GM19043 (cell line): ENCODE results near the gene PEX14.

Experiments
- ATAC-seq: cut with Tn5 transposase; IDR thresholded peaks from one replicate; pipeline ENCODE4 v1.9.1; 2021; ENCODE audit warnings: low read depth; ENCODE audit not compliant: unreplicated experiment

The PEX14 gene

GRCh38 chr1:10642403-10643080 is 167.8 kb downstream of the PEX14 start:
- no peak for ATAC-seq

DNA sequence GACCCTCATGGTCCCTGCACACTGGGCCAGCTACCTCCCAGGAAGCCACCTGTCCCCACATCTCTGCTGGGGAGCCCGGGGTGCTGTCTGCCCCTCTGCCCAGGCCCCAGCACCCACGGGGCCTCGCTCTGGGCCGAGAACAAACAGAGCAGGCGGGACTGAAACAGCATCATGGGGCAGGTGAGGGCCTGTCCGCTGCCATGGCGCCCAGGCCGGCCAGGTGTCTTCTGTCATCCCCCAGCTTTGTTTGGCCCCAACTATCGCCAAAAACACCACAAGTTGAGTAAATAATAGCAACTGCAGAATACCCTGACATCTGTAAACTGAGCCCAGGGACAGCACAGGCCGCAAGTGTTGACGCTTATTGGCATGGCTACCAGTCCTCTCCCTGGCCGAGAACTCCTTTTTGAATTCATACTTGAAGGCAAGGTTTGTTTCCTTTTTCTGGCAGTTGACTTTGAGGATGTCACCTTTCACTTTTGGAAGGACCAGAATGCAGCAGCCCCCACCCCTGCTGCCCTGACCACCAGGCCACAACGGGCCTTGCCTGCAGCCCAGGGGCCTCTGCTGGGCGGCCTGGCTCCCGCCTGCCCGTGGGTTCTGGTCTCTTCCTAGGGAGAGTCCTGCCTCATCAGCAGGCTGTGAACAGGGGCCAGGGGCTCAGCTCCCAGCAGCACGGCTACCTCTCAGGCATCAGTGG is 169.0 kb downstream of the PEX14 start:
- ATAC-seq, result no peak

GRCh38 chr1:10644307-10645128 is 169.8 kb downstream of the PEX14 start:
- no peak for ATAC-seq

GRCh38 chr1:10646347-10646861 is 171.7 kb downstream of the PEX14 start:
- no peak for ATAC-seq

DNA sequence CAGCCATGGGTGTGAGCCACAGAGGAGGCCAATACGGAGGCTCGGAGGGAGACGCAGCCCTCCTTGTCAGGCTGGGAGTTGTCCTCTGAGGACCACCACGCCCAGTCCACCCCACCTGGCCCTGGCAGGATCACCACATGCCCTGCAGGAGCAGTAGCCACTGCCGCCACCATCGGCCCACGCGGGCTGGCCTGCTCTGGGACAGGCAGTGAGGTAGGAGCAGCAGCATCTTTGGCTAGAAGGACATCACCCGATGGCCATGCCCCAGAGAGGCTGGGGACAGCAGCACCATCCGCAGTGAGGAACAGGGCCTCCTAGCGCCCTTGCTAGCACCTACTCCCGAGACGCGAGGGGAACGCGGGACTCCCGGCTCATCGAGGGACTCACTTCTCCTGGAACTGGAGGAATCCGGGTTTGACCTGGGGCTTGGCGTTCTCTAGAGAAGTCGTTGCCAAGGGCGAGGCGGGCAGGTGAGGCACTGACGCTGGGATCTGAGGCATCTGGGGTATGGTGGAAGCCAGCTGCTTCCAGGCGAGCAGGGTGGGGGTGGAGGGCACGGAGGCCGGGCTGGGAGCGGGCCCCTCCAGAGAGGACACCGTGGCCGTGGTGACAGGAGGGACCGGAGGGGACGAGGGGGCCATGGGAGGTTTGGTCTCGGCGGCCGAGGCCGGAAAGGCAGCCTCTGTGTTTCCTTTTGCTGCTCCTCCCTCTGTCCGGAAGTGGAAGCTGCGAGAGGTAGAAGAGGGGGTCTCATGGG is 172.8 kb downstream of the PEX14 start:
- ATAC-seq, result no peak

- no peak for ATAC-seq
Observed at GRCh38 chr1:10648689-10649516, 174.2 kb downstream of the PEX14 start.

- no peak for ATAC-seq
Observed at GRCh38 chr1:10649517-10650201, 174.9 kb downstream of the PEX14 start.

DNA sequence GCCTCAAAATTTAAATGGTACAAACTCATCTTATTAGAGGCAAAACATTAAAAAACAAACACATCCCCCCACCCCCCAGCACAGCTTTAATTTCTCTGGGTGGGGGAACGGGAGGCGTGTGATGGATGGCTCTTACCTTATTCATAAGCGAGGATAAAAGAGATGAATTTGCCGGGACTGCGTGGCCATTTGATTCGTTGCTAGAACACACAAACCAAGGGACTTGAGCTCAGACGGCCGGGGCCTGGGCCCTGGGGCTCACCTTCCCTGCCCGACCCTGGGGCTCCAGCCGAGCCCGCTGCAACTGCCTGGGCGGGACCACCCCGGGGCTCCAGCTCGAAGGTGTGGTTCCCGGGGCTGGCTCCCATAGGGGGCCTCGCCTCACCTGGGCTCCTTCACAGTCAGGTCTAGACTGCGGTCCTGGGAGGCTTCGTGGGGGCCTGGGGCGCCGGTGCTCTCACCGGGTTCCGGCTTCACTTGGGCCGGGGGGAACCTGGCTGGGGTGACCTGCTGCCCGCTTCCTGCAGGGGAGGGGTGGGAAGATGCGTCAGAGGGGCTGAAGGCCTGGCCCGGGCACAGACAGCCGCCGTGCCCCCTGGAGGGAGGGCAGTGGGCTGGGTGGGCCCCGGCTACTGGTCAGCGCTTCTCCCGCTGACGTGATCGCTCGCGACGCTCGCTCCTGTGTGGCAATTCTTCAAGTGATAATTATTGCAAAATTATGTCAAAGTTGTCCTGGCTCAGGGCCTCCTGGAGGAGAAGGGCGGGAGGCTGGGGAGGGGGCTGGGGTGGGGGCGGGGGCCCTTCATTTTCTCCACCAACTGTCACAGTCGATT is 176.0 kb downstream of the PEX14 start:
- ATAC-seq, result no peak

- no peak for ATAC-seq
Observed at GRCh38 chr1:10651389-10651766, 176.6 kb downstream of the PEX14 start.

DNA sequence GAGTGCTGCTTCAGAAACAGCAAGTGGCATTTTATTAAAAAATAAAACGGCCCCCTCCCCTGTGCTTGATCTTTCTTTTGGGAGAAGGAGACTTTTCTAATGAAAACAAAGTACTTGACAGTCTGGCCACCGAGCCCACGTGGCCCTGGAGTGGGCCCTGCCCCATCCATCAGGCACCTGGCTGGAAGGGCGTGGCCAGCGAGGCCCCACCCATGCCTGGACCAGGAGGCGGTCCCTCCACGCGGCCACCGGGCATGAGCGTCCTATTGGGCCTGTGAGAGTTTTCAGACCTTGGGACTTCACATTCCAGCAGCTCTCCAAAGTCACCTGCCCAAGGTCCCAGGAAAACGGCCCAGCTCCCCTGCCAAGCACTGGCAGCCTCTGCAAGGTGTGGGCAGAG is 177.0 kb downstream of the PEX14 start:
- ATAC-seq, result no peak

DNA sequence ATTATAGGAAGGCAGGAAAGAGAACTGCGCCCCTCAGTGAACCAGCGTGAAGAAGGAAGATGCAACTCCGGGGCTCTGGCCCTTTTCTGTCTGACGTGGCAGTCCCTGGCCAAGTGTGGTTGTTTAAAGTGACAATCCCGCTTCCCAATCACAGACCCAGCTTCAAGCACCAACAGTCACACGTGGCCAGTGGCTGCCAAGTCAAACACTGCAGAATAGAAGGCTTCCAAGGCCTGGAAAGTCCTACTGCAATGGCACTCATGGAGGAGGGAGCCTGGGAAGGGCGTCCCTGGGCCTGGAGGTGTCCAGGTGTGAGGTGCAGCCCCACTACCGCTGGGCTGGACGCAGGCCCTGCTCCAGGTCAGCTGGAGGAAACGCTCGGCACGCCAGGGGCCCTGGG is 177.9 kb downstream of the PEX14 start:
- no peak for ATAC-seq

DNA sequence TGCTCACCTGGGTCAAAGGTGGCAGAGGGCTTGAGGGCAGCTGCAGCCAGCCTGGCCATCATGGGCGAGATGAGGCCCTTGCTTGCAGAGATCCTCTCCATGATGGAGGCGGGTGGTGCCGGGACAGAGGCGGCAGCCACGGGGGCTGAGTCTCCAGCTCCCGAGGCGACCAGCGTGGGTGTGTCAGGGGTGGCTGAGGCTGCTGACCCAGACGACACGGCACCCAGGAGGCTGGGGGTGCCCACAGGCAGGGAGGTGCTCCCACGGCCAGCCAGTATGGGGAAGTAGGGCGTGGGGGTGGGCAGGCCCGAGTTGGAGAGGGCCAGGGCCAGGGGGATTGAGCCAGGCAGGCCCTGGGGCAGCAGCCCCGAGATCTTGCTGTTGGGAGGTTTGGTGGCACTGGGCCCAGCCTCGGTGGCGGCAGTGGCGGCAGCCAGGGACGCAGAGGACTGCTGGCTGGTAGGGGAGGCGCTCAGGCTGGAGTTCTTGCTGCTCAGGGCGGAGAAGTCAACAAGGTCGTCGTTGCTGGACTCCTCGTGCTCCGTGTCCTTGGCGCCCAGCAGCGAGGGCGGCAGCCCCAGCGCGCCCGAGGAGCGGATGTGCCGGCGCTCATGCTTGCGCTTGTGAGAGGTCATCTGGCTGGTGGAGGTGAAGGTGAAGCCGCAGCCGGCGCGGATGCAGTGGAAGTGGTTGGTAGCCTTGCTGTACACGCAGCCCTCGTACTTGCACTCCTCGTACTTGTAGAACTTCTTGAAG is 178.8 kb downstream of the PEX14 start:
- ATAC-seq, result no peak

- no peak for ATAC-seq
Observed at GRCh38 chr1:10655002-10655401, 180.3 kb downstream of the PEX14 start.

DNA sequence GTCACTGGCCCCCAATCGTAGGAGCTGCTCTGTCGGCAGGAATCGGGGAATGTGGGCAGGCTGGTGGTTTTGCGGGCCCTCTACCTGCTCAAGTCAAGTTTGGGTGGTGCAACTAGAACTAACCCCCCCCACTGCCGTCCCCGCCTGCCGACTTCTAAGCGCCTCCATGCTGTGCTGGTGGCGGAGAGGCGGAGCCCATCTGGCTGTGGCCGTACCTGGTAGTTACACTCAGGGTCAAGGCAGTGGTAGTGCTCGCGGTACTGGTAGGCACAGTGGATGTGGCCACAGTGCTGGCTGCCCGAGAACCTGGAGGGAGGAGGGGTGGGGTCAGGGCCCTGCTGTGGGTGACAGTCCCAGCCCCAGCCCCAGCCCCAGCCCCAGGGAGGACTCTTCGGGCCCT is 181.7 kb downstream of the PEX14 start:
- no peak for ATAC-seq

DNA sequence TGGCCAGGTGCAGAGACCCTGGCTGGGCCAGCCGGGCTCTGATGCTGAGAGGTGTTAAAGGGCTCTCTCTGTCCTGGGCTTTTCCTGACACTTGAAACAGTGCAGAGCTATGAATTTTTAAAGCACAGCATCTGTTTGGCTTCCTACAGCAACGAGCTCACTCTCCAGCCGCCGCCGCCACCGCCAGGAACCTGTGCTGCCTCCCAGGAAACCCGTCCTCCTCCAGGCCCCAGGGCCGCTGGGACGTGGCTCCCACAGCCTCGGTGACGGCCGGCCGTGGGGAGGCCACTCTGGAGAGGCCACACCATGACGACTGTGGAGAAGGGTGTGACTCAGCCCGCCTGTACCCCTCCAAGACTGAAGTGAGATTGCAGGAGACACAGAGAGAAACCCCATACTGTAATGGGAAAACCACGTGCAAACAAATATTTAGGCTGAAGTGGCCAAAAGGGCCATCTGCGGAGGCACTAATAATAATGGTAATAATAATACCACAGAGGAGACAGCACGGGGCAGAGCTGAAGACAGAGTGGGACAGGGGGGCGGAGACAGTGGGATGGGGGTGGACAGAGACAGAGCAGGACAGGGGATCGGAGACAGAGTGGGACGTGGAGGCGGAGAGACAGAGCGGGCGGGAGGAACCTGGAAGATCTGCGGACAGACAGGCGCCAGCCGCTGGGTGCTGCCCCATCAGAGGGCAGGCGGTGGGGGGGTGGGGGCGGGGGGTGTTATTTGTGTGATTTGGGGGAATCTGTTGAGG is 182.5 kb downstream of the PEX14 start:
- ATAC-seq, result no peak

DNA sequence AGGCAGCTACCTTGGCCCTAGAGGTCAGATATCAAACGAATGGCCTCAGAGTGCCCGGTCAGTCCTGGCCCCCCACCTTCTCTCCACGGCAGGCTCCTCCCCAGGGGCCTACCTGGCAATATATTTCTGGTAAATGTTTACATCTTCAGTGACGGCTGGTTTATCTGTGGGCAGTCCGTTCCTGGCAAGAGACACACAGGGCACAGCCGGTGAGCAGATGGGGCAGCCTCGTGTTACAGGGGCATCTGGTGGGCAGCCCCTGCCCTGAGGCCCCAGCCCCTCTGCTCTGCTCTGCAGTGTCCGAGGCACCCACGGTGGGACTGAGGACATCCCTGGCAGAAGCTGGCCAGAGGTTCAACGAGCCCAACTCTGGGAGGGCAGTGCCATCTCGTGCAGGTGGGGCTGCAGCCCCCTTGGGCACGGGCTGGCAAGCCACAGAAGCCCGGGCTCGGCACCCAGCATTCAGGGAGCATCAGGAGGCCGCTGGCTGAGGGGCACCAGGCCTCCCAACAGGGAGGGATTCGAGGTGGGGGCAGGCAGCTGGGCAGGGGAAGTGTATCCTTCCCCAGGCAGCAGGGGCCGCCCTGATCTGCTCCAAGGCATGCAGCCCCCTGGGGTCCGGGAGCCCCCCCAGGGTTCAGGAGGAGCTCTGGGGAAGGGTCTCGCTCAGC is 183.8 kb downstream of the PEX14 start:
- ATAC-seq, result no peak
